ENCODE results near the gene NAB1.
A peak's percentile ranks its signal among the peaks of the same experiment; 100 is the strongest.
"Not testable (repeated sequence)": the region's sequence is repeated elsewhere in the genome, so short reads cannot be mapped to it uniquely, and the experiment has no call there.

NAB1 gene, protein sequence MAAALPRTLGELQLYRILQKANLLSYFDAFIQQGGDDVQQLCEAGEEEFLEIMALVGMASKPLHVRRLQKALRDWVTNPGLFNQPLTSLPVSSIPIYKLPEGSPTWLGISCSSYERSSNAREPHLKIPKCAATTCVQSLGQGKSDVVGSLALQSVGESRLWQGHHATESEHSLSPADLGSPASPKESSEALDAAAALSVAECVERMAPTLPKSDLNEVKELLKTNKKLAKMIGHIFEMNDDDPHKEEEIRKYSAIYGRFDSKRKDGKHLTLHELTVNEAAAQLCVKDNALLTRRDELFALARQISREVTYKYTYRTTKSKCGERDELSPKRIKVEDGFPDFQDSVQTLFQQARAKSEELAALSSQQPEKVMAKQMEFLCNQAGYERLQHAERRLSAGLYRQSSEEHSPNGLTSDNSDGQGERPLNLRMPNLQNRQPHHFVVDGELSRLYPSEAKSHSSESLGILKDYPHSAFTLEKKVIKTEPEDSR

DNA sequence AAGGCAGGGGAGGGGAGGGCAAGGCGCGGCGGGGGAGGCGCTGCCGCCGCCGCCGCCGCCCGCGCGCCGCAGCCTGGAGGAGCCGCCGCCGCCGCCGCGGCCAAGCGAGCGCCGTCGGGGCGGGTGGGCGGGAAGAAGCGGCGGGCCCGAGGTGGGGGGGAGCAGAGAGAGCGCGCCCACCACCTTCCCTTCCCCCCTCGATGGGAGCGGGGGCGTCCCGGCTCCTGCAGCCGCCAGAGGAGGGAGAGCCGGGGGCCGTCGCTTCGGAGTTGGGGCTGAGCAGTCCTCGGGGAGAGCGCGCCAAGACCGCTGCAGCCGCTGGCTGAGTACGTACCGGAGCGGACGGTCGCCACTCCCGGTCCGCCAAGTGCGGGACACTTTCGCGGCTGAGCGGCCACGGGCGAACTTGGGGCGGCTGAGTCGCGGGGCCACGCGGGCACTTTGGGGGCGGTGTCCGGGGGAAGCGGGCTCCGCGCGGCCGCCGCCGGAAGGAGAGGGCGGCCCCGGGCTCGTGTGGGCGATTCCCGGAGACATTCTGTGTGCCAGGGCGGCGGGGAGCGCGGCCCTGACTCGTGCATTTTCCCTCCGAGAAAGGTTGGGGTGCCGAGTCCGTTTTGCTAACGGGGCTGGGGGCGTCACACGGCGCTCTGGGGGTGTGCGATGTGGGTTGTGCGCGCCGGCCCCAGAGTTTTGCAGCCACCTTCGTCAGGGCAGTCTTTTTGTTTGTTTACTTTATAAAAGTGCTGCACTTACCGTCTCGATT is at the start of gene NAB1:
NAB1 (plus strand) TSS at position 49 of the 763 bp plus-strand sequence. CDS start 10,094 bp downstream, outside the sequence.
- FAIRE-seq: no peak

DNA sequence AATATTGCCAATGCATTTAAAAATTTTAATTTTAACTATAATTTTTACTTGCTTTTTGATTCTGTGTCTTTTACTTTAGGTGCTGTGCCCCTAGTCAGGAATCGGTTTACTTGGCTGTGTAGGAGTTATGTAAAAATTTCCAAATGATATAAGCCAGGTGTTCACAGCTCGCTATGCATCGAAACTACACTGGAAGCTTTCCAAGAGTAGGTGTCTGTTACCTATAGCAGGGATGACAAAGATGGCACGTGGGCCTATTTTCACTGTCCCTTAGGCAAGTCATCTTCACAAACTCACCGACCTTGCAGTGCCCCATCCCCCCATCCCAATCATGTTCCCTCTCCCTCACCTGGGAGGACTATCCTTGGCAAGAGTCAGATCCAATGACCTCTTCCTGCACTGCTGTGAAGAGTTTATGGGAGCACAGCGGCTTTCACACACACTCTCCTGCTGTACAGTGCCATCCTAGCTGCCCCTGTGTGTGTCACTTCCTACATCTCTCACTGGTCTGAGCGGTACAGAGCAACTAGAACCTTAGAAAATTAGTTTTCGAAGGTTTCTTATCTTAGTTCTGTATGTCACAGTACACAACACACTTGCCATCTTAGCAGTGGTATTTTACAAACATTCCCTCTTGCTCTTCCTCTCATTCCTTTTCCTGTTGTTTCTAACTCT is 49.2 kb upstream of the NAB1 start:
- FAIRE-seq: no peak

DNA sequence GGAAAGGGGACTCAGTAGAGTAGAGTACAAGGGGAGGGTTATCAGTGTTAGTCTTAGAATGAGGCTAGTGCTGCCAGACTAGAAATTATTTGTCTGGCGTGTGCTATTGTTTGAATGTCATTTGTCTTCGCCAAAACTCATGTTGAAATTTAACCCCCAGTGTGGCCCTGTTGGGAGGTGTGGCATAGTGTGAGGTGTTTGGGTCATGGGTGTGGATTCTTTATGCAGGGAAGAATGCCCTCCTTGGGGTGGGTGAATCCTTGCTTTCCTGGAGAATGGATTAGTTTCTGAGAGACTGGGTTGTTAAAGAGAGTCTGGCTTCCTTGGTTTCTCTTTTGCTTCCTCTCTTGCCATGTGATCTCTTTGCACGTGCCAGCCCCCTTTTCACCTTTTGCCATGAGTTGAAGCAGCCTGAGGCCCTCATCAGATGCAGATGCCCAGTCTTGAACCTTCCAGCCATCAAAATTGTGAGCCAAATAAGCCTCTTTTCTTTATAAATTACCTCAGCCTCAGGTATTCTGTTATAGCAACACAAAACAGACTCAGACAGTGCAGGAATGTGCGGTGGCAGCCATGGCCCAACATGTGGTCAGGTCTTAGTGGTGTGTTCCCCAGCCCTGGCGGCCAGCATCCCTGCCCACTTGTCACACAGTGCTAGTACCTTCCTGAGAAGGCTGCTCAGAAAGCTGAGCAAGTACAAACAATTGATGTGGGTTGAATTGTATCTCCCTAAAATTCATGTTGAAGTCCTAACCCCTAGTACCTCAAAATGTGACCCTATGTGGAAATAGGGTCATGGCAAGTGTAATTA is 48.4 kb upstream of the NAB1 start:
- no peak for FAIRE-seq

DNA sequence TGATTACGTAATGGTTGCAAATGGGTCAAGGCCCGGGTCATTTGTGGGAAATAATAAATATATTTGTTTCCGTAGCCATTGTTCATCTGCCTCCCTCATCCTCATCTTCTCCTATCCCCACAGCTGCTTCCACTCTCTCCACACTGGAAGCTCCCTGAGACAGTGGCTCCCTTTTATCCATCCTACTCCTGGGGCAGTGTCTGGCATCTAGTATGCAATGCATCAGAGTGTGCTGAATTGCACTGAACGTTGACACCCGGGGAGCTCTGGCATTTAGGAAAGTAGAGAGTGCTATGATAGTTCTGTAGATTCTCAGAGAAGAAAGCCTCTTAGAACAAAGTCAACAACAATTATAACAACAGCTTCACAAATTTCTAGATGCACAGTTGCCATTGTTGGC is 45.5 kb upstream of the NAB1 start:
- FAIRE-seq: no peak

DNA sequence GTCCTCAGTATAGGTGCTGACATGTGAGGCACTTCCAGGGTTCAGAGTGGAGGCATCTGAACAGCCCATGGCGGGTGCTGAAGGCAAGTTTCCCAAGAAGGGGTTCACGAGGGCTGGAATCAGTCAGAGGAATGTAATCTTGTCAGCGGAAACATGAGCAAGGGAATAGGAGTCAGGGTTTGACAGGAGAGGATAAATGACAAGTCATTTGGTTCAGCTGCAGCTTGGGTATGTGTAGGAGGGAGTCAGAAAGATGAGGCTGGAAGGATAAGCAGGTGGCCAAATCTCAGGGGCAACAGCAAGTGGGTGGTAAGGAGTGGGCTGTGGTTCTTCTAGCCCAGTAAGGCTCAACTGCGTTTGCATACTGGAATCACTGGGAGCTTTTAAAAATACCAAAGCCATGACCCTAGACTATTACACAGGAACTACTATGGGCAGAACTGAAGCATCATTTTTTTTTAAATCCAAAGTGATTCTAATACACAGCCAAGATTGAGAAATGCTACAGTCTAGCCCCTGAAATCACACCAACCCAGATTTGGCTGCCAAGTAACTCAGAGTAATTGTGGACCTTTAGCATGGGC is 41.8 kb upstream of the NAB1 start:
- no peak for FAIRE-seq

DNA sequence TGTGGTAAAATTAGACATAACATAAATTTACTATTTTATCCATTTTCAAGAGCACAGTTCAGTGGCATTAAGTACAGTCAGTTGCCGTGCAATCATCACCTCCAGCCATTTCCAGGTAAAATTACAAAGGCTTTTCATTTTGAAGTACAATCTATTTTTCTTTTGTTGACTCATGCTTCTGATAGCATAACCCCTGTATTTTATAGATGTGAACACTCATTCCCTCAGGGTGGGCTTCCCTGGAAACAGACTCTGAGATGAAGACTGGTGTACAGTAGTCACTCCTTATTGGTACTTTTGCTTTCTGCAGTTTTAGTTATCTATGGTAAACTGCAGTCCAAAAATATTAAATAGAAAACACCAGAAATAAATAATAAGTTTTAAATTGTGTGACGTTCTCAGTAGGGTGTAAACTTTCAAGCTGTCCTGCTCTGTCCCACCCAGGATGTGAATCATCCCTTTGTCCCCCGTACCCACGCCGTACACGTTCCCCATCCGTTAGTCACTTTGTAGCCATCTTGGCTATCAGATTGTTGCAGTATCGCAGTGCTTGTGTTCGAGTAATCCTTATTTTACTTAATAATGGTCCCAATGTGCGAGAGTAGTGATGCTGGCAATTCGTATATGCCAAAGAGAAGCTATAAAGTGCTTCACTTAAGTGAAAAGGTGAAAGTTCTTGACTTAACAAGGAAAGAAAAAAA is 41.1 kb upstream of the NAB1 start:
- no peak for FAIRE-seq

DNA sequence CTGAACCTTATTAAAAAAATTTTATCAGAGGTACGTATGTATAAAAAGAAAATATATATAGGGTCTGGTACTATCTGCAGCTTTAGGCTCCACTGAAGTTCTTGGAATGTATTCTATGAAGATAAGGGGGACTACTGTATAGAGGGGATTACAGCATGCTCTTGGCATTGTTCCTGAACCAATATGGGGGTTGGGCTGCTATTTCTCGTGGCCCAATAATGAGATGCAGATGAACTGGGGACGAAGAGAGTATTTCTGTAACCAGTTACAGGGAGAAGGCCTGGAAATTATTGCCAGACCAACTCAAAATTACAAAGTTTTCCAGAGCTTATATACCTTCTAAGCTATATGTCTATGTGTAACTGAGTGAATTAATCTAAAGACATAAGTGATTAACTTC is 40.0 kb upstream of the NAB1 start:
- FAIRE-seq: not testable (repeated sequence)

DNA sequence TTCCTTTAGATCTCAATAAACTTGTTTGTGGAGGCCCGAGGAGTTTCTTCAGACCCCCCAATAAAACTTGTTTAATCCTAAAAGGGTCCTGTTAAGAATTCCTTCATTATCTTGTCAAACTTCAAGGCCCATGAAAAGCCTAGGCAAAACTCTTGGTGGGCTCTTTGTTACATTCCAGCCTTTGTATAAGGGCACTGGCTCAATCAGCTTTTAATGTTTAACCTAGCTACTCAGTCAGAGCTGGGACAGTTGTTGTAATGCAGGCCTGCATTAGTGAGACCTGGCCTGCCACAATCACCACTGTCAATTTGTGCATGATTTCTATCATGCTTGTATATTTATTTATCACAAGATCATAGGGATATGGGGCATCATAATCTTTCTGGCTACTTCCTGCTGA is 39.5 kb upstream of the NAB1 start:
- not testable (repeated sequence) for FAIRE-seq

DNA sequence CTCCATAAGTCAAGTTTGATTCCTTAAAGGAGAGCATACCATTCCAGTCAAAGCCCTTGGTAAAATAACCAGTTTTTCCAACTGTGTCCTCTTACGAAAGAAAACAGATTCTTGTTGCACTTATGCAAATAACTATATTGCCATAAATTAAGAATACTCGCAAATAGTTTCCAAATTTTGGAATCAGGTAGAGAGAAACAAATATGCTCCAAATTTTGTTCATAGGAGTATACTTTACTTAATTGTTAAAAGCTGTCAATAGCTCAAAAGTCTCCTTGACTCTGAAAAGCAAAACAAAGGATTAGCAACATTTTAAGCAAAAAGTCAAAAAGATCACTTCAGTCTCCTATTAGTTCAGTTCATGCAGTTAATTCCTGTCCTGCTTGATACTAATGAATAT is 38.4 kb upstream of the NAB1 start:
- not testable (repeated sequence) for FAIRE-seq

DNA sequence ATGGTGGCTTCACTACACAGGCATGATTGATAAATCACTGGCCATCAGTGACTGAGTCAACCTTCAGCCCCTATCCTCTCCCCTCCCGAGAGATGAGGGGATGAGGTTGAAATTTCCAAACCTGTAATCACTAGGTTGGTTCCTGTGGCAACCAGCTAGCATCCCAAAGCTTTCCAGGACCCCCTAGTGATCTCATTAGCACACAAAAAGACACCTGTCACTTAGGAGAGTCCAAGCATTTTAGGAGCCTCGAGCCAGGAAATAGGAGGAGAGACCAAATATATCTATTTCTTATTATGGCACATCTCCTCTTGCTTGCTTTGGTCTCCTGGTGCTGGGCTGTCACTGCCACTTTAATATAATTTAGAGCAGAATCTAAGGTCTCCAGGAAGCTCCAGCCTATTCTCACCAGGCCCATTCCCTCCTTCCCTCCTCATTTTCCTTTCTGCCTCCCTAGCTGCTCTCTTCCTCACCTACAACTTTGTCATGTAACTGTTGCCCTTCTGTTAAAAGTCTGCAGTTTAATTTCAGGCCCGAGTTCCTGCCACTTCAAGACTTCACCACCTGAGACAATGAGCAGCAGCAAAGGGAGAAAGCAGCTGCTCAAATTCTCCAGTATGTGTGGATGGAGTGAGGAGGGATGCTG is 33.2 kb upstream of the NAB1 start:
- FAIRE-seq: no peak

DNA sequence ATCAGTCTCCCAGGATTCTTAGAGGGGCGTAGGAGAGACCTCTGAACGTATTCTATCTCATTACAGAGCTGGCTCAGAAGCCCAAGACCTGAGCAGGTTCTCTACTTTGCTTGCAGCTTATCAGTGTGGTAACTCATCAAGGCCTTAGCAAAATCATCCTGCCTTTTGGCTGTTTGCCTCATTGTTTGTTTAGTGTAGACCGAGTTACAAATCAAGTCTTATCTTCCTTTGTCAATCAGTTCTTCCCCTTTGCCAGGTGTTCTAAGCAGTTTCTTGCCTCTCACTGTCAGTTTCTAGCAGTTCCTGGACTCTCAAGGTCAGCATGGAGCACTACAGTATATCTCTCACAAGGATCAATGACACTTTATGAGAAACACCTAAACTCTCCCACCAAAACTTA is 30.9 kb upstream of the NAB1 start:
- FAIRE-seq: no peak

DNA sequence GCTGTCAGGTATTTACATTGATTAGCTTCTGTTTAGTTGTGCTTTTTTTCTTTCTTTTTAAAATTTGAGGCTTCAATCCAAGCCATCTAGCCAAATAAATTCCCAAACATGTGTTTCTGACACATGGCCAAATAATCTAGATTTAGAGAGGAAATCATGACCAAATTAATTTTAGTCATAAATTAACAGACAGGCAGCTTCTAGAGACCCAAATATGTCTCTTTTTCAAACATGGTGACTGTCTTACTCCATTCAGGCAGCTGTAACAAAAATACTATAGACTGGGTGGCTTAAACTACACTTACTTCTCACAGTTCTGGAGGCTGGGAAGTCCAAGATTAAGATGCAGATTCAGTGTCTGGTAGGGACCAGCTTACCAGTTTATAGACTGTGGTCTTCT is 23.2 kb upstream of the NAB1 start:
- FAIRE-seq: no peak

DNA sequence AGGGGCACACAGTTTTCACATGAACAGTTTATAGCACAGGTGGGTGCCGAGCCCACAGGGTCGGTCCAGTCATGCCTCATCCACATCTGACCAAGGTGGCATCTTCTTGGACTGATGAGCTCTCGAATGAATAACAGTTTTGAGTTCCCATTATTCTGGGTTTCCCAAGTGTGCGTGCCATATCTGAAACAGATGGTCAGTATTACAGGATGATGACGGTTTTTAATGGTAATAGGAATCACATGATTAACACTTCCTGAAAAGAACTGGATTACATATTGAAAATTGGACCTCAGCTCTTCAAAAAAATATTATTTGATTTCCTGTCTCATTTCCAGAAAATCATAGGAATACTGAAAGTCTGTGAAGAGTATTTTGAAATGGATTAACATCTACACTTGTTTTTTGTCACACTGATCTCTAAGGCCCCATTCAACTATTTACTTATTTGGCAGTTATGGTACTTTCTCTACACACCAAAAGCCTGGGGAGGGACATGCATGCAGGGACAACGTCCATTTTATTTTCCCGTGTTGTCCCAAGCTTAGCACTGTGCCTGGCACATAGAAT is 22.2 kb upstream of the NAB1 start:
- no peak for FAIRE-seq

DNA sequence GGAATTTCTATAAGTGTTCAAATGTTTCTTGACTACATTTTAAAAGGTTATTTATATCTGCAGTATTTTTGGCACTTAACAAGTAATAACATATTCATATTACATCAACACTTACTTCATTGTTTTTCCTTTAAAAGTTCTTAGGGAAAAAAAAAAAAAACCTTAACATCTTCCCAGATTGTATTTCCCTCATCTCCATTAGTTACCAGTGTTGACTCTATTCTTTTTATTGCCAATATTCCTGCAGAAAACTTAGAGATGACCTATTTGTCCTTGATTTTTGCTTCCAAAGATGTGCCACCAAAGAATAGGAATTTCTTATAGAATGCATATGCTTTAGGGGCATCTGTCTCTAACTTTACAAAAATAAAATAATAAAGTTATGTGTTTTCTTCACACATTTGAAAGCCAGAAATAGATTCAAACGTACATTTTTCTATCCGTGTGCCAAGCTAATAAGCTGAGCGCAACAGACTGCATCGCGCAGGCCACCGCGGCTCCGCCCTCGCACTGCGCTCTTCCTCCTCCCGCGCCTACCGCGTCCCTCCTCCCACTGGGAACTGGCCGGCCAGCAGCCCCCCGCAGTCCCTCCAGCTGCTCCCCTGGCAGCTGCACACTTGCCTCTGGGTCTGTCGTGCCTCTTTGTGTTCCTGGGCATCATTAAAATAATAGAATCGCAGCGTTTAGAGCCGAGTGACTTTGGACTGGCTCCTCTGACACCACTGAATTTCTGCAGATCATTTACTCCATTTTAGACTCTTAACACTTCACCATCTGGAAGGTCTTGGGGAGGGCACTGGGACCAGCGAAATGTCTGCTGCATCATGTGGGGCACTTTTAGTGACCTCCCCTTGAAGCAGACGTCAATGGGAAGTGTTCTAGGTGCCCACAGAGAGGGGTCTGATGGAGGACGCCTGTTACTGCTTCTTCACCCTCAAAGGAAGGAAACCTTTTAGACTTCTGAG is 21.2 kb upstream of the NAB1 start:
- peak; percentile 61 for FAIRE-seq

DNA sequence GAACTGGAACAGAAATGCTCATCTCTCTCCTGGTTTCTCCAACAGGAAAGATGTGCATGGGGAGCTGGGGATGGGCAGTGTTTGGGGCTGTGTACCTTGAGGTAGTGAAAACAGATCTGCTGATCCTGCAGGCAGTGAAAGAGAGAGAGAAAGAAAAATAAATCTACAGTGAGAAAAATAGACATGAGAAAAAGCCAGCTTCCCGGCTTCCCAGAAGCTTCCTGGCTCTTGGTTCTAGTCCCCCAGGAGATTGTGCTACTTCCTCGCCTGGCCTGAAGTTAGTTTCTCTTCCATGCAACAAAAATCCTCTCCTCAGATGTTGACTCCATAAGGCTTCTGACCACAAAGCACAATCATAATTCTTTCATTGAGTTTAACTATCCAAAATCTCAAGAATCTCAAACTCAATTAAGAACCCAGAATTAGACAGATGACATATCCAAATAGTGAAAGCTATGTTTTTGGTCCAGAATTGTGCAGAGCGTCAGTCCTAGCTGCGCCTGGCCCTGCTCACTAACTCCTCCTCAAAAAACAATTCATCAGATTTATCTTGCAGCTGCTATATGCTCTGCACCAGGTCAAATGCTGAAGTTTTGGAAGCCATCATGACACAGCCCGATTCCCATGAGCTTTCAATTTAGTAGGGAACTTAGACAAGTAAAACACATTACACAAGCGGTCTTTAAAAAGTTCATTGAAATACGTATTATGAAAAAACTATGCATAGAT is 20.1 kb upstream of the NAB1 start:
- peak; percentile 82 for FAIRE-seq

DNA sequence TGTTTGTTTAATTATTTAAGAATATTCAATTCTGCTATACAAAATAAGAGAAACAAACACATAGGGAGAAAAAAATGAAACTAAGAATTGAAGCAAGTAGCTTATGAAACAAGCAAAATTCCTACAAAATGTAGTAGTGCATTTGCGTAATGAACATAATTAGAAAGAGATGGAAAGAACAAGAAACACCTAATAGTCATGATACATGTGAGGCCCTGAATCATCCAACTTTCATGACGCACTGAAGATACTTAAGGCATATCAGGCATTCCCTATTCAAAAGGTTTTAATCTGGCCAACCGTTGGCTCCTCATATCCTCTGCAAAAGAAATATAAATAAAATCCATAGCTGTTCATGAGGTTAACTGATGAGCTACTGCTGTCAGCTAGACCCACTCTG is 14.5 kb upstream of the NAB1 start:
- FAIRE-seq: no peak

DNA sequence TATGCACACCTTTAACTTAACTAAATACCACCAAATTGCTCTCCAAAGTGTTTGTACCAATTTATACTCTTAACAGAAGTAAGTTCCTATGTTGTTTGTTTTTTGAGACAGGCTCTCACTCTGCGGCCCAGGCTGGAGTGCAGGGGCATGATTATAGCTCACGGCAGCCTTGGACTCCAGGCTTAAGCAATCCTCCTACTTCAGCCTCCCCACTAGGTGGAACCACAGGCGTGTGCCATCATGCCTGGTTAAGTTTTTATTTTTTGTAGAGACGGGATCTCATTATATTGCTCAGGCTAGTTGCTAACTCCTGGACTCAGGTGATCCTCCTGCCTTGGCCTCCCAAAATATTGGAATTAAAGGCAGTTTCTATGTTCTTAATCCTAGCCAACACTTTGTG is 13.1 kb upstream of the NAB1 start:
- no peak for FAIRE-seq

DNA sequence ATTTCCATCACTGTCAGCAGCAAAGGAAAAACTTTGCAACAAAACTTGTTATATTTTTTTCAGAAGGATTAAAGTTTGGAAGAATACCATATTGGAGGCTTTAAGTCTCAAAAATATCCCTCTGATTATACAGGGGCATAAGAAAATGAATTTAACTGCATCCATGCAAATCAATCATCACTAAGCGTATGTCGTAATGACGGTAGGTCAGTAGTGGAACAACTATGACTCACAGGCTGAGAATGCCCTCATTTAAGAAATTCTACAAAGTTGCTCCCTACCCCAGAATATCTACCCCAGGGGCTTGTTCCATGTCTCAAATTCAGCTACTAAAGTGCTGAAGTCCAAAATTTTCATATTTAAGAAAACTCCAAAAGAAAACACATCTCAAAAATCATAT is 12.5 kb upstream of the NAB1 start:
- FAIRE-seq: no peak

DNA sequence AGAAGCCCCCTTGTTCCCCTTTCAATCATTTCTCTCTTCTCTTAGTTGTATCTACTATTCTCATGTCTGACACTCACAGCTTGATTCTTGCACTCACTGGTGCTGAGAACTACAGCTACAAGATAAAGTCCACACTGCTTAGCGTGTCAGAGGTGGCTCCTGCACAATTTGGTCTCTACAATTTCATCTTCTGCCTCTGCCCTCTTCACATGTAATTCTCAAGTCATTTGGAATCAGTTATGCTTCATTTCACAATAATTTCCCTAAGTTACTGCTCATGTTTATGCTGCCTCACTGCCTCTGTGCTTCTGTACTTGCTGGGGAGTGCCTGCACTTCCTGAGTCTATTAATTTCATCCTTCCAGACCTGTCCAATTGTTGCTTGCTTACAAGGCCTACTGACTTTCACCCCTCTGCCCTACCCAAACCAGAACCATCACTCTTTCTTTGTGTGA is 11.6 kb upstream of the NAB1 start:
- no peak for FAIRE-seq

Data from endometrium (tissue), 2 donors.